ENCODE data around the gene CD3G.
"Not testable (repeated sequence)": the region's sequence is repeated elsewhere in the genome, so short reads cannot be mapped to it uniquely, and the experiment has no call there.

Gene CD3G

DNA sequence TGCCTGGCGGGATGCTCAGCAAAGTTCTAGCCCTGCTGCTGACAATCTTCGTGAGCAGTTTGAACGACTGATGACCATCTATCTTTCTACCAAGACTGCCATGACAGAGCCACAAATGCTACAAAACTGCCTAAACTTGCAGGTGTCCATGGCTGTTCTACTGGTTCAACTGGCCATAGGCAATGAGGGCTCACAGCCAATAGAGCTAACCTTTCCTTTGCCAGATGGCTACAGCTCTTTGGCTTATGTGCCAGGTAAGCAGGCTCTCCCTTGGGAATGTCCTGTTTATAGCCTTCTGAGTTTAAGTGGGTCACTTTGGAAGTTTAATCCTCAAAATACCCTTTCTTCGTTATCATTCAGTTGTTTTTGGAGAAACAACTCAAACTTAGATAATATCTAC lies 35.4 kb downstream of the CD3G start:
- no peak for DNase-seq (ENCODE audit: low read depth)

DNA sequence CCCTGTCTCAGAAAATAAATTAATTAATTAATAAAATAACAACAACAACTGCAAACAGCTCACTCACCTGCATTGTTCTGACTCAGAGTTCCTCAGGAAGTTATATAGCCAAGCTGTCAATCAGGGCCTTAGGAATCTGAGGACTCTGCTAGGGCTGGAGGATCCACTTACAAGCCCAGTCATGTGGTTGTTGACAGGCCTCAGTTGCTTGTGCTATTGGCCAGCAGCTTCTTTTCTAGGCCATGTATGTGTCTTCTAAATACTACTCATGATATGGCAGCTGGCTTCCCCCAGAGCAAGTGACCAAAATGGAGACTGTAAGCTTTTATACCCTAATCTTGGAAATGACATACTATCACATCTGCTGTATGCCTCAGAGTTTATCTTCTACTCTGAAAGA lies 36.4 kb downstream of the CD3G start:
- no peak for DNase-seq (ENCODE audit: low read depth)

DNA sequence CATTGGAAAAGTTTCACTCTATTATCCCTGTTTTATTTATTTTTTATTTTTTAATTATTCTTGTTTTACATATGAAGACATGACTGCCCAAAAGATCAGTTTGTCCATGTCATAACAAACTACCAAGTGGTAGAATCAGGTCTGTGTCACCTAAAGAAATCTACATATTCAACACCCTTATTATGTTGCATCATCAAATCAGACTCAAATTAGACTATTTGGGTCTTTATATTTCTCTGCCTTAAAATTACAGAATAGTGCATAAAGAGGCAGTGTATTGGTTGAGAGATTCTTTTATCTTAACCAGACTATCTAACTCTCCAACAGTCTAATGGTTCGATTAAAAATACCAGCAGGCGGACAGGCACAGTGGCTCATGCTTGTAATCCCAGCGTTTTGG lies 38.8 kb downstream of the CD3G start:
- DNase-seq (ENCODE audit: low read depth): no peak

DNA sequence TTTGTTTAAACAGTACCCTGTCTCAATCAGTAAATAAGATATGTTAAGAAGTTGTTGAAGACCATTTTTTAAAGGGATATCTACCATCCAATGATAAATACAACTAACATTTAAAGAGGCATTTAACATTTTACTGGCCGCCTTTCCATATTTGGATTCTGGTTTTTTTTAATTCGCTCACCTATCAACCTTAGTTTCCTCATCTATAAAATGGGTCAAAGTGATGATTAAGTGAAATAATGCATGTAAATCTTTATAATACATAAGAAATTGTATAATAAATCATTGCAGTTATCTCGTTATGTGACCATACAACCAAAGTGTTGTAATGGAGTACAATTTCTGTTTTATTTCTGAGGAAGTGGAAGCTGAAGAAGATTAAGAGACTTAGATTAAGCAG lies 39.5 kb downstream of the CD3G start:
- no peak for DNase-seq (ENCODE audit: low read depth)

DNA sequence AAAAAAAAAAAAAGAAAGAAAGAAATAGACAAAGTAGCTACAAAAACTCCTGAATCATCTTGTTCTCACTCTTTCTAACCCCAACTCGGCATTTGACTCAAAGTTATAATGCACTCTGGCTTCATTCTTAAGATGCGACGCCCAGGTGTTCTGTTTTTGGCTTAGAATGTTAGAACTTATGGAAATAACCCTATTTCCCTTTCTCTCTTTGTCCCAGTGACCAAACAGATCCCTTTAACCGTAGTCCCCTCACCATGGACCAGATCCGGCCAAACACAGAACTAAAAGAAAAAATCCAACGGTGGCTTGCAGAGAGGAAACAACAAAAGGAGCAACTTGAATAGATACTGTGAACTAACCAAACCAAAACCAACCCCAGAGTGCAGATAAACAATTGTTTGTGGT lies 52.0 kb downstream of the CD3G start:
- no peak for DNase-seq (ENCODE audit: low read depth)

DNA sequence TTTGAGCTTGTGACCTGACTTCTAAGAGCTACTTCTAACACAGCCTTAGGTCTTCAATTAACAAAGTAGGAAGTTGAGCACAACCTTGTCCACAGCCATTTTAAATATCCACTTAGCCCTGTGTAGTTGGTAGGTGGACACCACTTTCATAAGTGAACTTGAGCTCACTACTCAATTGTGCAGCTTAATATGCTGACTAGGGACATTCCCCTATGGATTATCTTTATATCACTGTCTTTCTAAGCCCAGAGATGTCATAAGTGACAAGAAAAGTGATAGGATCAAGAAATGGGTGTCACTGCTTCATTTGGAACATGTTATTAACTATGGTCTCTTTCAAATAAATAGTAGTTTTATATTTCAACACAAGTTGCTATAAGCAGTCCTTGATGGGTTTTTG lies 53.3 kb downstream of the CD3G start:
- no peak for DNase-seq (ENCODE audit: low read depth)

DNA sequence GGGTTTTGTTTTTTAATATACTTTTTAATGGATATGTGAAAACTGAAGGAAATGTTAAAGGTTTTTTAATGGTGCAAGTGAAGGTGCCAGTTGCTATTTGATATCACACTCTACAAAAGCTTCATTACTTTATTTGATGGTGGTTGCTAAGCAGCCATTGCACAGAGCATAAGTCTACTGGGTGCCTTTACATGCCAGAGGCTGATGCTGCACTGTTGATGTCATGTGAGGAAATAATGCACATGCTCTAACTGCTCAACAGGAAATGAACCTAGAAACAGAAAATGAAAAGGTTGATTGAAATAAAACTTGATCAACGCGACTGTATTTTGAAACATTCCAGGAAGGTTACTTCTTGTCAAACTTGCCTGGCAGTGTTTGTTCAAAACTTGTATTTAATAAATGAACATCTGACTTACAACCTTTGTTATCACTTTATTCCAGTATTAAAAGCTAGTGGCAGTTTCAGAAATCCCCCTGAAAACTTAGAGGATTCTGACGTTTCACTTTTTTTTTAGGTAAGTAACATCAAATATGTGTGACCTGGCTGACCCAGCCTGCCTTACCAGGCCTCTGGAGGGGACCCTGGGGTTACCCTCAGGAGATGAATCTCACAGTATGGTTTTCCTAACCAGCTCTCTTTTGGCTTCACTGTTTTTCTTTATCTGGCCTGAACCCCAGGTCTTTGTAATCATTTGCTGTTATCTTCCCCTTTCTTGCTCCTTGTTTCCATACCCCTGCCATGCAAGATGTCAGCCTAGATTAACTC lies 54.8 kb downstream of the CD3G start:
- peak; percentile 20 for DNase-seq (ENCODE audit: low read depth)

DNA sequence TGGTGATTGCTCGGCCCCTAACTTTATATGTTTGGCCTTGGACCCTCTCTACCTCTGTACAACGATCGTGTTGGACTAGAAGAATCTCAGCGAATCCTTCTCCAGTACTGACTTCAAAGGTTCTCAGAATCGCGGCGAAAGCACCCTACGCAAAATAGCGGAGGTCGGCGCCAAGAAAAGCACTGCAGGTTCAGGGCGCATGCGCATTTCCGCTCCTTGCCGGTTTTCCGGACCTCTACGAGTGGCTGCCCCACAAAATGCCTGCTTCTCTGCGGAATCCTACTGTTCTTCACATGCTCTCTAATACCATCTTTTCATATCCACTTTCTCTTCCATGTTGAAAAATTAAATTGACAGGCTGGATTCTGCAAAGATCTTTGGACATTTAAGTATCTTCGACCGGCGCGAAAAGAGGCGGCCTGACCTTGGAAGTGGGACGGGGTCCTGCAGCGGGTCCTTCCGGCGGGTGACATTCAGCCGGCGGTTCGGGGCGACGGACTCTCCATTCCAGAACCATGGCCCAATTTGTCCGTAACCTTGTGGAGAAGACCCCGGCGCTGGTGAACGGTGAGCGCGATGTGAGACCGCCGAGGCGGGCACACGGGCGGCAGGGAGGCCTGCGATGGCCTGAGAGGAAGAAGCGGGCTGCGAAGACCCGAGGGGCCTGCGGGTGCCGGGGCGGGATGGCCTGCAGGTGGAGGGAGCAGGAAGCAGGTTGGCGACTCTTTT lies 57.2 kb downstream of the CD3G start, which contains the start of gene ATP5MG:
ATP5MG (plus strand) TSS at position 456 of the 729 bp plus-strand sequence; CDS start at position 516, 60 bp downstream.
- DNase-seq (ENCODE audit: low read depth): peak; percentile 88

DNA sequence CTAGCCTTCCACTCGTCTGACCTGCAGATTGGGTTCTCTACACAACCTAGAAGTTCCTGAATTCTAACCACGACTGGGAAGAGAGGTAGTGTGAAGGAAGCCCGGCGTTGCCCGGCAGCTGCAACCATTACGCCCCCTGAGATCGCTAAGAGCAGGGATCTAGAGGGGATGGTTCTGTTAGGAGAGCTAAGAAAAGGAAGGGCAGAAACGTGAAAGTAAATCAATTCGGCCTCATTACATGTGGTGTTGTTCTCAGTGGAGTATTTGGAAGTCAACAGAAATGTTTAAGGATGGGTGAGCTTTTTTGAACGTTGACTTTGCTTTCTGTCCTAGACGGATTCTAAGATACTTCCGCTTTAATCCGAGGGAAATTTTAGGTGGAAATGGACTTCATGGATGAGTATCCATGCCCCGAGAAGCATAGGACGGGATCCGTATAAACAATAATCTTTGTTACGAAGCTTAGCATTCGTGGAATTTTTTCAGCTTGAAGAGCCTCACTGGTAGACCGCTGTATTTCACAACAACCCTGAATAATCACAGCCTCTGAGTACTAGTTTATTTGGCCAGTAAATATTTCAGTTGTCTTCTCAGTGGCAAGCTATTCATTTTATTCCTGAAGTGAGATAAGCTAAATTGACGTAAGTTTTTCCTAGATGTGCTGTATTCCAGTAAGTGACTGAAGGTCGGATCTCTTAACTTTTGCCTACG lies 57.9 kb downstream of the CD3G start:
- DNase-seq (ENCODE audit: low read depth): no peak

DNA sequence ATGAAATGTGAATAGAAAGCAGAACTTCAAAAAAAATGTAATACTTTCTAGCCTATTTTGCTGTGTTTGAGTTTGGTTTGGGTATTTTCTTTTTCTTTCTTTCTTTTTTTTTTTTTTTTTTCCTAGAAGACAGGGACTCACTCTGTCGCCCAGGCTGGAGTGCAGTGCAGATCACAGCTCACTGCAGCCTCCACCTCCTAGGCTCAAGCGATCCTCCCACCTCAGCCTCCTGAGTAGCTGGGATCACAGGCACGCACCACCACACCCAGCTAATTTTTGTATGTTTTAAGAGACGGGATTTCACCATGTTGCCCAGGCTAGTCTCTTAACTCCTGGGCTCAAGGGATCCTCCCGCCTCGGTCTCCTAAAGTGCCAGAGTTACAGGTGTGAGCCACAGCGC lies 58.5 kb downstream of the CD3G start:
- DNase-seq (ENCODE audit: low read depth): not testable (repeated sequence)
